Stimulated activated CD4-positive, alpha-beta T cell treated with anti-CD3 and anti-CD28 coated beads, Interleukin-1b, Interleukin-23, amount 100 ng/mL, for 48 hours (primary cell): ENCODE measurements around the gene IVL.

Experiments
- DNase-seq: peaks from one replicate; pipeline ENCODE4 v3.0.0-alpha.2; 2020

The IVL gene

DNA sequence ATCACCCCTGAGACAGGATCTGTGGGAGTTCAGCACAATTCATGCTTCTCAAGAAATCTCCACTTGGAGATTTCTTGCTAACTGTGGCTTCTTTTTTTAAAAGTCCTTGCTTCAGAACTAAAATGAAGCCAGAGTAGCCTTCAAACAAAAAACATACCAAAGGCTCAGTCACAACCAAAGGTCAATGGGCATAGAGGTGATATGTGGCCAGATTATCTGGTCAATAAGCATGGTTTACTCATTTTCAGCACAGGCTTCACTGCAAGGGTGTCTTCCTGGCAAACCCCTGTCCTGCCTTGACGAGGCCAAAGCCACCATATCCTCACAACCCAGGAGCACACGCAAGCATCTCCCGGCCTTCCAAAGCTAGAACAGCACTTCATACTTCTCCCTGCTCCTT is 50.9 kb downstream of the IVL start:
- DNase-seq: no peak

DNA sequence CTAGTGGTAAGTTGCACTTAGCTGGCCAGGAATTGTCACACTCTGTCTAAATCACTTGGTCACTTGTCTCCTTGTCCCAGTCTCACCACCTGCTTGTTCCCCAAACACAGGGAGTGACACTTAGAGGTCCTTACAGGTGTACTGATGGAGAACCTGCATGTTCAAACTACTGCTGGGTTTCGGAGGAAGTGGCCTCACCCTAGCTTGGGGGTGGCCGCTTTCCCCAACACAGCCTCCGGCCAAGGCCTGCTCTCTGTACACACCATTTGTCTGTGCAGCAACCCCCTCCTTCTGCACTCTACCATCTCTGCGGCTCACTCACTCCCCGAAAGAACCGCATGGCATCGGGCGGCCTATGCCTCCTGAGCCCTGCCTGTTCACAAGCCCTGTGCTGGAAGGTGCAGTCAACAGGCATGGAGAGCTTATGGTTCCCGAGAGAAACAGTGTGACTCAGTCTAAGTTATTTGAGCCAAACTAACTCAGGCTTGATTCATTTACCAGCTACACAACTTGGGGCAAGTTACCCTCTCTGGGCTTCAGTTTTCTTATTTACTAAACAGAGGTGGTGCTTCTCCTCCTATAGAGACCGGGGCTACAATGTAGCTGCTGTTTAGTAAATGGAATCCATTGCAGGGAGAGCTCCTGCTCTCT is 51.6 kb downstream of the IVL start:
- no peak for DNase-seq

GRCh38 chr1:152960452-152961044 is 52.2 kb downstream of the IVL start:
- DNase-seq: no peak
